Endothelial cell of umbilical vein (primary cell): ENCODE results near the gene KCTD18. TPM values are rescaled to one million over a fixed set of nuclear protein-coding genes. Genes with fewer than 3 reads are reported as not detected.

Source experiments
- BruUV-seq: library from RNA; stranded (reverse); fragments of 400-500 nt; replicated peaks from 2 replicates; lab custom pipeline; 2021; lab: Mats Ljungman, UMichigan
- CTCF ChIA-PET: fragments of 300-600, 350-600 bp; sonication (Branson Sonifier 250); formaldehyde crosslinking; loops from one replicate; lab custom pipeline; 2021; ENCODE audit warnings: antibody characterized with exemption, inconsistent platforms; lab: Charles Lee
- POLR2A ChIA-PET: fragments of 300-600, 350-600 bp; sonication (Branson Sonifier 250); formaldehyde crosslinking; loops from one replicate; lab custom pipeline; 2021; ENCODE audit warnings: antibody characterized with exemption, inconsistent platforms; lab: Charles Lee
- DNase-seq: peaks from one replicate; pipeline ENCODE4 v3.0.0-alpha.2; 2011; ENCODE audit warnings: low read depth, low spot score
- FAIRE-seq: peaks from 2 replicates; lab custom pipeline; 2011; peaks lifted over from hg19 to GRCh38; lab: Jason Lieb, UNC
- H2AFZ ChIP-seq: 2 replicates; pipeline ENCODE4 v1.6.0; 2012; ENCODE audit warnings: low read depth, low read length, control low read depth, inconsistent platforms
- H3K27ac ChIP-seq: 2 replicates; pipeline ENCODE4 v1.5.1; 2011; ENCODE audit warnings: low read depth, mild to moderate bottlenecking, control low read depth, low read length, moderate library complexity; ENCODE audit not compliant: insufficient read depth
- H3K27me3 ChIP-seq, 2 experiments: 2 replicates each; pipeline versions ENCODE4 v1.6.0 to v1.6.1; 2011; ENCODE audit warnings: low read length in 2 of 2, mixed read lengths in 1 of 2; ENCODE audit not compliant: control insufficient read depth in 2 of 2, insufficient read depth in 2 of 2
- H3K36me3 ChIP-seq, 2 experiments: 2 replicates in 1 of 2; 3 replicates in 1 of 2; pipeline ENCODE4 v1.5.1; 2011; ENCODE audit warnings: low read length in 2 of 2, mild to moderate bottlenecking in 1 of 2, moderate library complexity in 1 of 2; ENCODE audit not compliant: control insufficient read depth in 2 of 2, insufficient read depth in 2 of 2; ENCODE audit errors: extremely low read depth in 1 of 2
- H3K4me1 ChIP-seq: 3 replicates; pipeline ENCODE4 v1.5.1; 2011; ENCODE audit warnings: mild to moderate bottlenecking, low read length; ENCODE audit not compliant: control insufficient read depth, insufficient read depth; ENCODE audit errors: extremely low read depth
- H3K4me2 ChIP-seq: 2 replicates; pipeline ENCODE4 v1.6.1; 2011; ENCODE audit warnings: low read length, control low read depth, mixed read lengths; ENCODE audit not compliant: insufficient read depth
- H3K4me3 ChIP-seq, 3 experiments: fragments of 200-600 bp in 1 of 3; sonication (generic), shearing (Covaris generic) in 1 of 3; replicated peaks in 1 of 3; 2 replicates each; pipeline ENCODE4 v1.5.1; 2011 to 2016; ENCODE audit warnings: control low read depth in 3 of 3, low read length in 3 of 3, mild to moderate bottlenecking in 2 of 3, inconsistent platforms in 1 of 3, low read depth in 1 of 3, moderate library complexity in 1 of 3; ENCODE audit not compliant: insufficient read depth in 1 of 3
- H3K79me2 ChIP-seq: 2 replicates; pipeline ENCODE4 v1.6.0; 2012; ENCODE audit warnings: low read length, inconsistent platforms; ENCODE audit not compliant: control insufficient read depth, insufficient read depth
- H3K9ac ChIP-seq: replicated peaks from 2 replicates; pipeline ENCODE3; 2011; ENCODE audit warnings: low read length, control low read depth; ENCODE audit not compliant: insufficient read depth; ENCODE audit errors: extremely low read depth
- H3K9me1 ChIP-seq: replicated peaks from 3 replicates; pipeline ENCODE4 v1.6.0; 2011; ENCODE audit warnings: mild to moderate bottlenecking, low read length; ENCODE audit not compliant: control insufficient read depth, insufficient read depth; ENCODE audit errors: extremely low read depth
- H3K9me3 ChIP-seq: replicated peaks from 2 replicates; pipeline ENCODE4 v1.5.1; 2012; ENCODE audit warnings: low read length, inconsistent platforms; ENCODE audit not compliant: control insufficient read depth, insufficient read depth
- H4K20me1 ChIP-seq: replicated peaks from 2 replicates; pipeline ENCODE3; 2011; ENCODE audit warnings: mild to moderate bottlenecking, low read length; ENCODE audit not compliant: control insufficient read depth, insufficient read depth; ENCODE audit errors: extremely low read depth
- EZH2 ChIP-seq: IDR thresholded peaks from 2 replicates; pipeline ENCODE4 v1.6.1; 2012; ENCODE audit warnings: borderline replicate concordance, low read depth, mild to moderate bottlenecking, moderate library complexity, low read length, inconsistent platforms; ENCODE audit not compliant: severe bottlenecking
- FOS ChIP-seq: IDR thresholded peaks from 2 replicates; pipeline ENCODE4 v1.6.1; 2011; ENCODE audit warnings: mild to moderate bottlenecking, low read length, moderate library complexity, borderline replicate concordance; ENCODE audit not compliant: insufficient read depth
- GATA2 ChIP-seq: IDR thresholded peaks from 2 replicates; pipeline ENCODE4 v1.7.0; 2011; ENCODE audit warnings: low read depth, mild to moderate bottlenecking, moderate library complexity, mixed read lengths, low read length; ENCODE audit not compliant: insufficient read length, insufficient read depth
- JUN ChIP-seq: IDR thresholded peaks from 2 replicates; pipeline ENCODE4 v1.6.1; 2011; ENCODE audit warnings: borderline replicate concordance, low read depth; ENCODE audit not compliant: insufficient read length, insufficient read depth
- MYC ChIP-seq: IDR thresholded peaks from one replicate; pipeline ENCODE4 v1.6.1; 2011; ENCODE audit warnings: mild to moderate bottlenecking, low read depth, low read length
- POLR2A ChIP-seq: IDR thresholded peaks from 2 replicates; pipeline ENCODE4 v1.6.1; 2012; ENCODE audit warnings: low read depth, mild to moderate bottlenecking, control low read depth, low read length
- POLR2AphosphoS5 ChIP-seq: IDR thresholded peaks from 2 replicates; pipeline ENCODE4 v1.6.1; 2012; ENCODE audit warnings: low read depth, mild to moderate bottlenecking, control low read depth, low read length, moderate library complexity; ENCODE audit not compliant: insufficient read depth
- dilution Hi-C: fragments of 300-500 bp; cut with MboI; formaldehyde crosslinking; loops from one replicate; pipeline ENCODE4 v1.15.0; 2019; ENCODE audit warnings: low sequenced_read_pairs; ENCODE audit not compliant: extremely low pct_ligation_motif_present
- intact Hi-C: fragments of 100-400 bp; cut with micrococcal nuclease; formaldehyde crosslinking; loops from one replicate; pipeline ENCODE4 v1.10.0; 2022
- polyA plus RNA-seq, 4 experiments: library from polyadenylated mRNA; depleted of rRNA in 3 of 4; stranded (reverse) in 3 of 4; unstranded in 1 of 4; fragments of >200 nt; gene quantifications; 2 replicates each; pipeline versions ENCODE4 v1.2.1 to v1.2.3, GENCODE V29; 2011 to 2012; ENCODE audit warnings: missing spikeins in 1 of 4
- total RNA-seq: library from RNA; stranded (reverse); gene quantifications from 2 replicates; pipeline ENCODE4 v1.2.3, GENCODE V29; 2021
- TF ChIP-seq, protein P1 (sequence below): IDR thresholded peaks from 2 replicates; pipeline ENCODE4 v1.6.1; 2011; ENCODE audit not compliant: insufficient read depth, insufficient read length
- TF ChIP-seq, protein P2 (sequence below), 2 donors: IDR thresholded peaks; 1 replicate in 1 of 2; 2 replicates in 1 of 2; pipeline ENCODE4 v1.5.1; 2011; ENCODE audit warnings: low read length in 2 of 2, mild to moderate bottlenecking in 2 of 2, moderate library complexity in 2 of 2, control low read depth in 1 of 2, inconsistent platforms in 1 of 2, low read depth in 1 of 2; ENCODE audit not compliant: insufficient read depth in 1 of 2; ENCODE audit errors: extremely low read depth in 1 of 2

KCTD18 gene
- total and polyA plus RNA-seq, 2 donors (not counting 3 experiments of a cell fraction or from before 2014, with no cell fraction given): 2.6 to 6.6 TPM

DNA sequence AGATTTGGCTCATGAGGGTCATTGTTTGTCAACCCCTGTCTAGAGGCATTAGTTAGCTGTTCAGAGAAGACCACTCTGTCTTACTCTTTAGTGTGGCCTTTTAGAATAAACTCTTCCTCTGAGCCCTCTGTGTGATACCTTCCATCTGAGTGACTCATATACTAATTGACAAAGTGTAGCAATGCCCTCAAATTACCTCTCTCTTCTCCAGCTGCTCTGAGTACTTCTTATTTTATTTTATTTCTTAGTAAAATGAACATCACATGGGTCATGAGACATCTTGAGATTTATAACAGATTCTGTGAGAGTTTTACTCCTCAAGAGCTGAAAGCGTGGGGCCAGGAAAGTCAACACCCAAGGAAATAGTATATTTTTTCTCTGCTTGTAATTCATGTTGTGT, 67.4 kb downstream of the KCTD18 start:
- H3K9me1 ChIP-seq: peaks cover 2% of the 10 kb centered on the region
- FAIRE-seq (no peak), DNase-seq (no peak)
- no peak overlapping the region for H3K4me2 ChIP-seq
- H2AFZ ChIP-seq: no peak overlapping the region
- no peaks in the 10 kb centered on the region for H4K20me1 ChIP-seq
- H3K4me1 ChIP-seq: peaks cover 4% of the 10 kb centered on the region
- H3K79me2 ChIP-seq: no peaks in the 10 kb centered on the region
- CTCF ChIA-PET: interaction anchor here (1.2 to 1.3 kb wide), 2 partner anchors 18 to 25 kb away, joined by 3 to 4 read pairs; no protein-coding TSS in a partner anchor
- no peak for TF ChIP-seq JUN
- TF ChIP-seq, protein P1, sequence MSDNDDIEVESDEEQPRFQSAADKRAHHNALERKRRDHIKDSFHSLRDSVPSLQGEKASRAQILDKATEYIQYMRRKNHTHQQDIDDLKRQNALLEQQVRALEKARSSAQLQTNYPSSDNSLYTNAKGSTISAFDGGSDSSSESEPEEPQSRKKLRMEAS: no peak
- TF ChIP-seq POLR2AphosphoS5: no peak
- no peak for TF ChIP-seq MYC
- TF ChIP-seq FOS: no peak
- TF ChIP-seq, protein P2, sequence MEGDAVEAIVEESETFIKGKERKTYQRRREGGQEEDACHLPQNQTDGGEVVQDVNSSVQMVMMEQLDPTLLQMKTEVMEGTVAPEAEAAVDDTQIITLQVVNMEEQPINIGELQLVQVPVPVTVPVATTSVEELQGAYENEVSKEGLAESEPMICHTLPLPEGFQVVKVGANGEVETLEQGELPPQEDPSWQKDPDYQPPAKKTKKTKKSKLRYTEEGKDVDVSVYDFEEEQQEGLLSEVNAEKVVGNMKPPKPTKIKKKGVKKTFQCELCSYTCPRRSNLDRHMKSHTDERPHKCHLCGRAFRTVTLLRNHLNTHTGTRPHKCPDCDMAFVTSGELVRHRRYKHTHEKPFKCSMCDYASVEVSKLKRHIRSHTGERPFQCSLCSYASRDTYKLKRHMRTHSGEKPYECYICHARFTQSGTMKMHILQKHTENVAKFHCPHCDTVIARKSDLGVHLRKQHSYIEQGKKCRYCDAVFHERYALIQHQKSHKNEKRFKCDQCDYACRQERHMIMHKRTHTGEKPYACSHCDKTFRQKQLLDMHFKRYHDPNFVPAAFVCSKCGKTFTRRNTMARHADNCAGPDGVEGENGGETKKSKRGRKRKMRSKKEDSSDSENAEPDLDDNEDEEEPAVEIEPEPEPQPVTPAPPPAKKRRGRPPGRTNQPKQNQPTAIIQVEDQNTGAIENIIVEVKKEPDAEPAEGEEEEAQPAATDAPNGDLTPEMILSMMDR (IDR thresholded peaks at IDR 0.05; ENCODE audit: extremely low read depth in 1 of 2, insufficient read depth in 1 of 2, low read depth in 1 of 2, low read length in 2 of 2): no peak
- TF ChIP-seq EZH2: no peak
- TF ChIP-seq GATA2: no peak
- TF ChIP-seq POLR2A: no peak
- H3K27me3 ChIP-seq: no peaks in the 10 kb centered on the region
- H3K9ac ChIP-seq: no peak overlapping the region
- intact Hi-C loops (no loop called here), dilution Hi-C loops (no loop called here)
- no peak overlapping the region for H3K4me3 ChIP-seq
- POLR2A ChIA-PET: no interaction called here
- no TSS peak for BruUV-seq
- peaks cover 2 to 8% of the 10 kb centered on the region in 2 experiments for H3K36me3 ChIP-seq
- H3K27ac ChIP-seq: no peak overlapping the region
- H3K9me3 ChIP-seq: no peaks in the 10 kb centered on the region
